HG03196 (cell line): ENCODE results near the gene SLC30A1.

Experiments
- ATAC-seq: cut with Tn5 transposase; IDR thresholded peaks from one replicate; pipeline ENCODE4 v1.9.1; 2021; ENCODE audit not compliant: unreplicated experiment

SLC30A1 gene

DNA sequence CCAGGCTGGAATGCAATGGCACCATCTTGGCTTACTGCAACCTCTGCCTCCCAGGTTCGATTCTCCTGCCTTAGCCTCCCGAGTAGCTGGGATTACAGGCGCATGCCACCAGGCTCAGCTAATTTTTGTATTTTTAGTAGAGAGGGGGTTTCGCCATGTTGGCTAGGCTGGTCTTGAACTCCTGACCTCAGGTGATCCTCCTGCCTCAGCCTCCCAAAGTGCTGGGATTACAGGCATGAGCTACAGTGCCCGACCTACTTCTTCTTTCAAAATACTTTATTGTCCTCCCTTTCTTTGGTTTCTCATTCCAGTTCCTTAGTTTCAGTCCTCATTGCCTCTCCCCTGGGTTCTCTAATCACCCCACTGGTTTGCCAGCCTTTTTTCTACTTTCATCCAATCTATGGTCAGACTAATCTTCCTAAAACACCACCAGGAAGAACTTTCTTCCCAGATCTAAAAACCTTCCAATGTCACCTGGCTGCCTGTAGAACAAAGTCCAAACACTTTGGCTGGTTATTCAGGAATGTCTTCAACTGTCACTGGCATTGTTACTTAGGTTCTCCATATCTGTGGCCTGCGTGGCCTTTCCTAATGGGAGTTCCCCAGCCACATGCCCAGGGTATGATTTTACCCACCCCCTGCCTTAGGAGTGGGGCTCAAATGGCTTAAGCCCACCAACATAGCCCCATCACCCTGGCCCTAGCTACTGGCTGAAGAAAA, 29.0 kb upstream of the SLC30A1 start:
- no peak for ATAC-seq

DNA sequence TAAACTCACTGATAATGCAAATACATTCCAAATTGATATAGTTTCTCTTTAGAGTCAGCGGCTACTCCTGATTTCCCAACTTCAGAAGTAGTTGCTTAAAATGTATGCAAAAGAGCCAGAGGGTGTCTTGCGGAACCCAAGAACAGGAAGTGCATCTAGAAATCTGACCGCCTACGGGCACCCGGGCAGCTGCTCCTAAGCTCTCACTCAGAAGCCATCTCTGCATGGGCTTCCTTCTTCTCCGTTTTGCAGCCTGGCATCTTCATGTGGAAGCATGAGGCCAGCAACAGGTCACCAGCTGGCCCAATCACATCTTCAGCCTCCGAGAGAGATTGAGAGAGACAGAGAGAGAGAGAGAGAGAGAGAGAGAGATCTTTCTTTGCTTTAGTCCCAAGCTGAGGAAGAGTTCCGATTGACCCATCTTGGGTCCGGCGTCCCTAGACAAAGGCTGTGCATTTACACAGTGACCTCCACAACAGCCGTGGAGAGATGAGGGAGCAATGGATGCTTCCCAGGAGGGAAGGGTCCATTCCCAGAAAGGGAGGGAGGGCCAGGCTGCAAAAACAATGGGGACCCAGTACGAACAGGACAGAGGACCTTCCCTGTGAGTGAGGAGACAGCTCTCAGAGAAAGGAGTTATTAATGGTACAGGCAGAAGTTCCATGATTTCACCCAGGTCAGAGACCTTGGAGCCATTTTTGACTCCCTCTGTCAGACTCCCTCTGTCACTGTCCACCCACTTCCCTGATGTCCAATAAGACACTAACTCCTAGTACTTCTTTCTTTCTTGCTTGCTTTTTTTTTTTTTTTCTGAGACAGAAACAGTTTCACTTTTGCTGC, 28.2 kb upstream of the SLC30A1 start:
- ATAC-seq = peak; percentile 78

DNA sequence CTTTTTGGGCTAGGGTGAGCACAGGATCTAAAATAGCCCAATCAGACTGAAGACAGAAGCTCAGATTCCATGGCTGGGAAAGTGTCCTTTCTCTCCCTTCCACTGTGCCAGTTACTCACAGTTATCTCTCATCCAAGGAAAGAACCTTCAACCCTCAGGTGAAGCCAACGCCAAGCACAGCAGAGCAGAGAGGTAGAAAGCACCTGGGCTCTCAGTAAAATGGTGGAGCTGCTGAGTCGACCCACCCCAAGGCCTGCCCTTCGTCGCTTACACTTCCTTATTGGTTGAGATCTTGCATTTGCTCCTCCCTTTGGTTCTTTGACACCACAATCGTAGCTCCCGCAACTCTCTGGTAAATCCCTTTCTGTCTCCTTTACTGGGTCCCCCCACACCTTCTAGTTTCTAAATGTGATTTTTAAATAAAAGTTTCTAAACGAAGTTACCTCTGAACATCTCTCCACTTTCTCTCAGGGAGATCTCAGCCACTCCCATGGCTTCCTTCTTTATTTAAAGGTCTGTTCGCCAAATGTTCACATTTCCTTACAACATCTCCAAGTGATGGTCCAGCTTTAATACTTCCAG, 27.5 kb upstream of the SLC30A1 start:
- peak; percentile 42 for ATAC-seq

DNA sequence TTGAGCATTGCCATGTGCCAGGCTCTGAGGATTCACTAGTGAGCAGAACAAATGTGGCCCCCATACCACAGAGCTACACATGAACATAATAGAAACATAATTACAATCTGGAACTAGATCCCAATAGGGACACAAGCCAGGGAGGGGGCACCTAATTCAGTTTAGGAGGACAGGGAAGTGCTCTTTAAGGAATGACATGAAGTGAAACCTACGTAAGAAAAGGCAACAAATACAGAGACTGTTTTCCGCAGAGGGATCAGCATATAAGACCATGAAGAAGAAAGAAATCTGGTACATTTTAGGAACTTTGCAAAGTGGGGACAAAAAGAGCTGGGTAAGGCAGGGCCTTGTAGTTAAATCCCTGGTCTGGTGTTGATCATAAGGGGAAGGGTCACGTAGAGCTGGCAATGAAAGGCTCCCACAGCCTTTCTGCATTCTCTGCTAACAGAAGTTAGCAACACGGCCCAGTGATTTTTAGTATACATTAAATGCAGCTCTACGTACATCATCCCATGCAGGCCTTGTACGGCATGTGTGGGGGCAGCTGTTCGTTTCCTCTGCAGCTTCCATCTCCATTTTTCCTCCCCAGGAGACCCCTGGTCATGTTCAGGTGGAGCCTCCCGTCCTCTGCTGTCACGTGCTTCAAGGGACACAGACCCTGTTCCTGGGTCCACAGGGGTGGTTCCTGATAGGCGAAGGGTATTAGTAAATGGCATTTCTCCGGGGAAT, 26.8 kb upstream of the SLC30A1 start:
- ATAC-seq = no peak

DNA sequence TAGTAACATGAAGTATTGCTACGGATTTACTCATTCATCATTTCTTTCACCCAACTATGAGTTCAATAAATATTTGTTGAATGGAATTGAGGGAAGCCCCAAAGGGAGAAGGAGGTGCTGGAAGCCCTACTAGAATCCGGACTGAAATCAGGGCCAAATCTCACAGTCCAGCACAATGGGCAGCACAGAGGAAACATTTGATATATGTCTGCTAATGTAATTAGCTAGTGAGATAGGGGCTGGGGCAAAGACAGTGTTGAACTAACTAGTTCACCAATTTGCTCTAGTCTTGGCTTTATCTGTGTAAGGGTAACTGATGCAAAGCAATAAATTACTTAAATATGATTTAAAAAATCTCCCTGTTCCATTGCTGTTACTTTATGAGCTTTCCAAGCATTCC, 26.1 kb upstream of the SLC30A1 start:
- no peak for ATAC-seq

DNA sequence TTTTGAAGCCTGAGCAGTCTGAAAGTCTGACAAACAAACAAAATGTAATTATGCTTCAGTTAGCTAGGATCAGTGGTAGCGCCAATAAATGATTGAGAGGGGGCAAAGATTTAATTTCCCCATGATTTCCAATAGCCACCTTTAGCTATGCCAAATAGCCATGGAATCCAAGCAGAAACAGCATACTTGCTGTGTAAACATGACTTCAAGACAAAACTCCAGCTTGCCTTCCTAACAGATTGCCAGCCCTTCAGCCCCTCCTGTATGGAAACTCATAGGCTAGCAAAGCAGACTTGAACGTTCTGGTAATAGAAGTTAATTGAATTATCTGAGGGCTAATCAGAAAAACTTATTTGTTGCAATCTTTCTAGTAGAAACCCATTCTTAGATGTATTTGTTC, 25.6 kb upstream of the SLC30A1 start:
- ATAC-seq = no peak

DNA sequence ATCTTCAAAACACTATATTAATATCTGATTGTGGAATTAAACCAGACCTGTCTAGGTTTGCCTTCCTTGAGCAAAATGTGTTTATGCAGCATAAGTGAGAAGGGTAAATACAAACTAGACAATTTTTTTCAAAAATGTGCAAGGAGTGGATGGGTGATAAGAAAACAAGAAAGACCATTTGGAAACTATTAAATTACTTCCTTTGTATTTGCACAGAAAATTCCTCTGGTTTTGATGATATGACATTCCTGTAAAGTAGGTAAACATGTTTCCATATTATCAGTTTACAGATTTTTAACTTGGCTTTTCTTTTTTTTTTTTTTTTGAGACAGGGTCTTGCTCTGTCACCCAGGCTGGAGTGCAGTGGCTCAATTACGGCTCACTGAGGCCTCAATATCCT, 24.8 kb upstream of the SLC30A1 start:
- no peak for ATAC-seq

DNA sequence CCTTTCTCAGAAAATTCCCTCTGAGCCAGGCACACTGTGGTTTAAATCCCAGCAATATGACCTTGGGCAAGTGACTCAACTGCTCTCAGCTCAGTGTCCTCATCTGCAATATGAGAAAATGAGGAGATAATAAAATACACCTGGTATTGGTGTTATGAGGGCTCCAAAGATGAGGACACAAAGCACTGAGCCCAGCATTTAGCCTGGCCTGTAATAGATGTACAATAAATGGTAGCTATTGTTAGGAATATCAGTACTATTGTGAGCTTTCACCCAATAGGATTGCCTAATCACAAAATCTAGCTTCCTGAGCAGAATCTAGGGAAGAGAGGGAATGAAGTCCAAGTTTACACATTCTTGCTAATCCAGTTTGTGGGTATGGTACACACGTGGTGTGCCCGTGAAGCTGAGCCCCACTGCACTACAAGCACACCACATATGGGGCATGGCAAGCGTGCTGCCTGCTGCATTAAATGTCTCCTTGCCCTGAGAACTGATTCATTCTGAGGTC, 24.3 kb upstream of the SLC30A1 start:
- ATAC-seq = no peak

DNA sequence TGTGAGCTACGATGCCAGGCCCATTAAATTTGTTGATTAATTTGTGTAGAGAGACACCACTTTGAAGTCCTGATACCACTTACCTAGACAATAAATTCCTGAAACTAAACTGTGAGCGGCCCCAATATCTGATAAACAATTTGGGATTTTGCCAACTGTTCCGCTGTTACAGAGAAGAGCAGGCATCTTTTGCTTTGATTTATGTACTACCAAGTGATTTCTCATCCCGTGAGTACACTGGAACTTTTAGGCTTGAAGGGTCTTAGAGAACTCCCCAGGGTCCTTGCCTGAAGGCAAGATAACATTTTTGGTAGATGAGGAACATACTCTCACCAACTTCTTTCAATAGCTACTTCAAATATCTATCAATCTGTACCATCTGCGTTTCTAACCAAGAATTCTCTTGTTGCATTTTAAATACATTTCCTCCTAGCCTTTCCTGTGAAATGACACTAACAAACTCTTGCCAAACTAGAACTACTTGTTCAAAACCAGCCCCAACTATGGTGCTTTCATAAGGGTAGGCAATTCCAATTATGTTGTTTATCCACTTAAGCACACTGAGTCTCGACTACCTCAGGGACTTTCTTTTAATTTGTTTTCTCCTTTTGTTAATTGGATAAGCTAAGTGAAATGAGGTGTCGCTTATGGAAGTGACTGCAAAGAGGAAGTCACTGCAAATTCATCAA, 23.2 kb upstream of the SLC30A1 start:
- no peak for ATAC-seq

DNA sequence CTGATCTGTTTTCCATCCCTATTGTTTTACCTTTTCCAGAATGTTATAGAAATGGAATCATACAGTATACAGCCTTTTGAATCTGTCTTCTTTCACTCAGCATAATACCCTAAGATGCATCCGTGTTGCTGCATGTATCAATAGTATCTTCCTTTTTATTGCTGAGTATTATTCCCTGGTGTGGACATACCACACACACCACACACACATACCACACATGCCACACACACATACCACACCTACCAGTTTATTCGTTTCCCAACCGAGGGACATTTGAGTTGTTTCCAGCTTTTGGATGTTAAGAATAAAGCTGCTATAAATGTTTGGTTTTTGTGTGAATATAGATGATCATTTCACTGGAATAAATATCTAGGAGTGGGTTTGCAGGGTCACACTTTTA, 22.2 kb upstream of the SLC30A1 start:
- no peak for ATAC-seq

DNA sequence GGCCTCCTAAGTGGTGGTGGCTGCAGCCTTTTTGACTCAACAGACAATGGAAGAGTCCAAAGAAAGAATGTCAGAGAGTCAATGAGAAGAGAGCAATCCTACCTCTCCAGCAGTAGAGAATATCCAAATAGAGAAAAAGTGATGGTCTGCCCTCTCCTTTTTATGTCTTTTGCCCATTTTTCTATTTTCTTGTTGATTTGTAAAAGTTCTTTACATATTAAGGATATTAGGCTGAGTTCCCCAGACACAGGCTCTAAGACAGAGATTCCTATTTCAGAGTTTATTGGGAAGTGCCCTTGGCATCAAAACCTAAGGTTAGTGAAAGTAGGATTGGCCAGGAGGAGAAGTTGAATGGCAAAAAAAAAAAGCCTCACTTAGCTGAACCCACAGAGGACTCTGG, 20.3 kb upstream of the SLC30A1 start:
- no peak for ATAC-seq

DNA sequence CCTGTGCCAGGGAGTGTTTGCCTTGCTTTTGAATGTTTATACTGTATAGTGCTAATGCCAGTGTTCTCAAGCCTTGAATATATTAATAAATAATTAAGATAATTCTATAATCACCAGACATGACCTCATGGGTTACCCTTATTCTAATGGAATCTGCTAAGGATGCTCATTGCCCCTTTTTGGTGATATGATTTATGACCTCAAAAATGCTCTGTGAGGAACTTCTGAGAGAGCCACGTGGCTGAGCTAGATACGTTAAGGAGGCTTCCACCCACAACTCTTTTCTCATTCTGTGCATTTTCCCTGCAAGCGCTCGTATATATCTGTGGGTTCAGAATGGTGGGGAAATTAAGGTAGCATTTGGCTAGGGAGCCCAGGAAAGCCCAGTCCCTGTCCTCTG, 19.6 kb upstream of the SLC30A1 start:
- no peak for ATAC-seq

DNA sequence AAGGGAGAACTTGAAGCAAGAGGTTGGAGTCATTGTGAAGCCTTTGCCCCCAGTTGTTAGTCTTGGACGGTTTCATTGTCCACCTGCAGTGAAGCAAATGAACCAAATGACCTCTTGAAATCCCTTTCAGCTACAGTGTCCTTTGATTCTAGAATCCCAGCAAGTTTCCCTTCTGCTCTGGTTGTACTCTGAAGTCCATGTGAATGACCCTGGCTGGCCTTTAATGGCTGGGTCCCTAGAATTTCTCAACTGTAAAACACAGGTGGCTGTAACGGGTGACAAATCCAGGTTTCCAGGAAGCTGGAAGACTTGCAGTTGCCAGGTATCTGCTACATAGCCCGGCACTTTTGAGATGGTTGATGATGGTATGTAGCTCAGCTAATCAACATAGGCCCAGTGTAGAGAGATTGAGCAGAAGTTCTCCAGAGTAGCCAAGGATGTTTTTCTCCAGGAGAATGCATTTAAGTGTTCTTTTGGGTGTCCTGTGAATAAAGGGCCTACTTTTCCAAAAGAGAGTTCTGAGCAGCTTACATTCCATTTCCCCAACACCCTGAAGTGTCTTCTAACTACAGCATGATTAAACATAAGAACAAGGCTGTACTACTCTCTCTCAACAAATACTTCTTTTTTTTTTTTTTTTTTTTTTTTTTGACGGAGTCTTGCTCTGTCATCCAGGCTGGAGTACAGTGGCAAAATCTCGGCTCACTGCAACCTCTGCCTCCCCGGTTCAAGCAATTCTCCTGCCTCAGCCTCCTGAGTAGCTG, 17.6 kb upstream of the SLC30A1 start:
- no peak for ATAC-seq

DNA sequence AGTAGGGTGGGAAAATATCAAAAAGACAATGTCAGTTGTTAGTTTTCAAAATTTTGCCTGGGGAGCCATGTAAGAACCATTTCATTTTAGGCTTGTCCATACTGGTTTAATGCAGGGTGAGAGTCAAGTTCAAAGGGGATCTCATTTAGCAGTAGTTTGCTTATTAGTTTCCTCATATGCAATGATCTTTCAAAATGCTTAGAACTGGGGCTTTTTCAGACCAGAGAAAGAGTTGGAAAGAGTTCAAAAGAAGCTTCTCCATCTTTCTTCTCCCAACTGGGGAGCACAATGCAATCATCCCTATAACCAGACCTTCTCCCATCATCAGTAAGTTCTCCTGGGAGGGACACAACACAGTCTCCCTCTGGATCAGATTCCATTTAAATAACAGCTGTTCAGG, 16.5 kb upstream of the SLC30A1 start:
- ATAC-seq = no peak

DNA sequence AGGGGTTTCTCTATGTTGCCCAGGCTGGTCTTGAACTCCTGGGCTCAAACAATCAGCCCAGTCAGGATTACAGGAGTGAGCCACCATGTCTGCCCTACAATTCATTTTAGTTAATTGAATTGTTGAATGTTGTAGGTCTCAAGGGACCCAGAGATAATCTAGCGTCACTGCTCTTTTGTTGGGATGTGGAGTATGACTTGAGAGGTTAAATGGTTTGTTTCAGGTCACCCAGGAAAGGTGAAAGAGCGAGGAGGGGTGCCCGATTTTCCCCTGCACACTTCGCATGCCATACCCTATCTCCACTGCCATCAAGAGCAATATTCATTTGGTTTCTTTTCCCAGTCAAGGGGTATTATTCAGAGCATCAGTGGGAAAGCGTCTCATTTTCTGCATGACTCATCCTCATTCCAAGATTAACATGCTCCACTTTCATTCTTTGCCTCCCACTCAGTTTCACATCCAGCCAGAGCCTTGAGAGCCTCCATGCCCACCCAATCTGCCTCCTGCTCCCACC, 13.1 kb upstream of the SLC30A1 start:
- ATAC-seq = no peak

DNA sequence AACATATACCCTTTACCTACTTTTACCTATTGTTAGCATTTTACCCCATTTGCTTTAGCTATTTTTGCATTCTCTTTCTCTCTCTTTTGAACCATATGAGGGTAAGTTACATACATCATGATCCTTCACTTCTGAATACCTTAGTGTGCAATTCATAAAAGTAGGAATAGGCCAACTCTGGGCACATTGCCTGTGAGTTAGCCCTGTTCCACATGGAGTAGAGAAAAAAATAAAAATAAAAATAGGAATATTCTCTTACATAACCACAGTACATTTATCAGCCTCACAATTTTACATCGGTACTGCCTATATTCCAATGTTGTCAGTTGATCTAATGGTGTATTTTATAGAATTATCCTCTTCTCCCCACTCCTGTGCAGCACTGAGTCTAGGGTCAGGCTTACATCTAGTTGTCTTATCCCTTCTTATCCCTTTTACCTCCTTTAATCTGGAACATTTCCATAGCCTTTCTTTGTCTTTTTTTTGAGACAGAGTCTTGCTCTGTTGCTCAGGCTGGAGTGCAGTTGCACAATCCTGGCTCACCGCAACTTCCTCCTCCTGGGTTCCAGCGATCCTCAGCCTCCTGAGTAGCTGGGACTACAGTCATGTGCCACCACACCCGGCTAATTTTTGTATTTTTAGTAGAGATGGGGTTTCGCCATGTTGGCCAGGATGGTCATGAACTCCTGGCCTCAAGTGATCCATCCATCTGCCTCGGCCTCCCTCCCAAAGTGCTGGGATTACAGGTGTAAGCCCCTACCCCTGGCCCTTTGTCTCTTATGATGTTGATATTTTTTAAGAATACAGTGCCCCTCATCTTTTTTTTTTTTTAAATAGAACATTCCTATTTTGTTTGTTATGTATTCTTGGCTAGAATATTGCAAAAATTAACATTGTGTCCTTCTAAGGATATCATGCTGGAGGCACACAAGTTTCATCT, 11.1 kb upstream of the SLC30A1 start:
- no peak for ATAC-seq

DNA sequence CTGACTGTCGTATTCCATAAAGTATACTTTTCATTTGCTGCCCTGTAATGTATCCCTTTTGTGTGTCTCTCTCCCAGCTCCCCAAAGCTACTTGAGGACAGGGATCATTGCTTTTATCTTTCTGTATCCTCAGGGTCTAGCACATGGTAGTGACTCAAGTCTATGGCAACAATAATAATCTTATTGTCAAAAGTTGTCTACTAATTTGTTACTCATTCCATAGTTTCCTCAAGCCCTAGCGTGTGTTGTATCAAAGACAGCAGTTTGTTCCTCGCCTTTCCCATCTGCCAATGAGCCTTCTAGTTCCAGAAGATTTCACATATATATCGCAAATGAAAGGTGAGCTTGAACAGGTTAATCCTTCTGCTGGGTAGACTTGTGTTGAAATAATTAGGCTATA, 9.8 kb upstream of the SLC30A1 start:
- no peak for ATAC-seq

DNA sequence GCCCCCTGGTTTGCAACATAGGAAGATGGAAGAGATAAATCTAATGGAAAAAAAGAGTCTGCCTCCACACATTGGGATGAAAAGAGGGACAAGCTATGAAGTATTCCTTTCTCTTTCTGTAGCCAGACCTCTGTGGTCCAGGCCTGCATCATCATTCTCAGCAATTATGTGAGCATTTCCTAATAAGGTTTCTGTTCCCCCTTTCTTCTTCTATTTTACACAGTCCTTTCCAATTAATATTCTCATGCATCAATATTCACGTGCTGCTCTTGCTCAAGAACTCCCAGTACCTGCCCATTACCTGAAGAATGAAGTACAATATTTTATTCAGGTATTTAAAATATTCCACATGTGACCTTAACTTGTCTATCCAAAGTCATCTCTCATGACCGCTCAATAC, 8.2 kb upstream of the SLC30A1 start:
- no peak for ATAC-seq

DNA sequence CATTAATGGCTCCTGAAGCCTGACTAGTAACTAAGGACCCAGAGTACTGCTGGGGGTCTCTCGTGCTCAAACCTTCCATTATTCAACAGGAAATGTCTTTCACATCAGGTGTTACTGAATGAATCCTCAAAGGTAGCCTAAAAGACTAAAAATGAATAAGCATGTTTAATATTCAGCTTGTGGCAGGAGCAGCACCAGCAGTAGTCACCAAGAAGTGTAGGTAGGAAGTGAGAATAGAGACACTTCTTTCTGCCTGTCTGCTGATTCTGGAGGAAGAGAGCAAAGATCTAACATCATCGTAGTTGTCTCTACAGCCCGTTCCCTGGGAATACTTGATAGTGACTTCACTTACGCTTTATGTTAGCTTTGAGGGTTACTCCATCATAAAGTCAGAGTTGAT, 7.6 kb upstream of the SLC30A1 start:
- ATAC-seq = no peak
